ACHN (cell line): ENCODE results near the gene SLC10A7.
A peak's percentile ranks its signal among the peaks of the same experiment; 100 is the strongest.

Experiments
- DNase-seq: peaks from one replicate; pipeline ENCODE4 v3.0.0-alpha.2; 2015
- in situ Hi-C: cut with HindIII; loops from 2 replicates; pipeline ENCODE4 v1.10.0; 2017; ENCODE audit warnings: low sequenced_read_pairs, low pct_ligation_motif_present, low pct_unique_long_range_greater_than_20kb

The SLC10A7 gene

GRCh38 chr4:146252969-146253611, 268.6 kb downstream of the SLC10A7 start:
- in situ Hi-C loops: no loop called here

GRCh38 chr4:146247356-146247755, 274.4 kb downstream of the SLC10A7 start:
- in situ Hi-C loops: no loop called here
- no peak for DNase-seq

More at GRCh38 chr4:146252969-146253611, 268.6 kb downstream of the SLC10A7 start:
- no peak for DNase-seq

DNA sequence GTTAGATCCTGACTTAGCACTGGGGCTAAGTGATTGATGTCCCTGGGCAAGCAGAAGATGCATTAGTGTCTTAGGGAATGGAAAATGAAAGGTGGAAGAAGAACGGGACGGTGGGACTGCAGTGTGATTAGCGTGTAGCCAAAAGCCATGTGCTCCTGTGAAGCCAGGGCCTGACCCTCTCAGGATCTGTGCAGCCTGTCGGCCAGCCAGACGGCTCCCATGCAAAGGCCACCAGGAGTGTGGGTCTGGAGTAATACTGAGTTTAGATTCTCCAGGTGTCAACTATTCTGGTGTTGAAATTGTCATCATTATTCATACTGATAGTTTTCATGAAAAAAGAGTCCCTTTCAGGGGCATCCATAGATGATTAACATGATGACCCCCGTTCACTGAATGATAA, 275.4 kb downstream of the SLC10A7 start:
- no peak for DNase-seq
- in situ Hi-C loops: no loop called here

GRCh38 chr4:146245850-146246249, 275.9 kb downstream of the SLC10A7 start:
- in situ Hi-C loops: no loop called here
- DNase-seq: no peak

DNA sequence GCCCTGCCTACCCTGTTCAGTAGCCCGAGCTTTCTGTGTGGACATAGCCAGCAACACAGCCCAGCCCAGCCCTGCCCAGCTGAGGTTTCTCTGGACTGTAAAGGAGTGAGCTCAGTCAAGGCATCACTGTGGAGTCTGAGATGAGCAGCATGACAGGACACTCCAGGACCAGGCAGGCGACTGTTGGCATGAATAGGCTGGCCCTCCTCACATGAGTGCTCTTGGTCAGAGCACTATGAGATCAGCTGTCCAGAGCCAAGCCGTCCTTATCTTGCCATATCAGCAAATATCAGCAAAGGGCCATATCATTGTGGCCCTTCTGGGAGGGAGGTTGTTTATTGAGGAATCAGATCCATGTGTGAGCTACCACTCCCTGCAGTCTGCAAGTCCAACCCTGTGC, 276.5 kb downstream of the SLC10A7 start:
- no peak for DNase-seq
- in situ Hi-C loops: no loop called here

- DNase-seq: no peak
- in situ Hi-C loops: no loop called here
These were observed 277.2 kb downstream of the SLC10A7 start for GRCh38 chr4:146244496-146244895.

DNA sequence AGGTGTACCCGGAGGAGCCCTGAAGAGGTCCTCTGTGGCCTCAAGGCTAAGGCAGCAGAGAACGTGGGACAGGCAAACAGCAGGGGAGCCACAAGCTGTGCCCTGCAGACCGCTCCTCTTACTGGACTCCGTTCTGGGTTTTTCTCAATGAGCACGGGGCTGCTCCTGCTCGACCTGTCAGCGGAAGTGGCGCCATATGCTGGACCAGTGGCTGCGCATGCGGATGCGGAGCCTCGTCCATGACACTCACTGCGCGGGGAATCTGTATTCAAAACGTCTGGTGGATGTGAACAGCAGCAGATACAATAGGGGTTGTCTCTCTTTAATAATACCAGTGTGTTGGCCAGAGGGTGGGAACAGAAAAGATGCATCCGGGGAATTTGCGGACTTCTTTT, 277.9 kb downstream of the SLC10A7 start:
- DNase-seq: no peak
- in situ Hi-C loops: no loop called here

DNA sequence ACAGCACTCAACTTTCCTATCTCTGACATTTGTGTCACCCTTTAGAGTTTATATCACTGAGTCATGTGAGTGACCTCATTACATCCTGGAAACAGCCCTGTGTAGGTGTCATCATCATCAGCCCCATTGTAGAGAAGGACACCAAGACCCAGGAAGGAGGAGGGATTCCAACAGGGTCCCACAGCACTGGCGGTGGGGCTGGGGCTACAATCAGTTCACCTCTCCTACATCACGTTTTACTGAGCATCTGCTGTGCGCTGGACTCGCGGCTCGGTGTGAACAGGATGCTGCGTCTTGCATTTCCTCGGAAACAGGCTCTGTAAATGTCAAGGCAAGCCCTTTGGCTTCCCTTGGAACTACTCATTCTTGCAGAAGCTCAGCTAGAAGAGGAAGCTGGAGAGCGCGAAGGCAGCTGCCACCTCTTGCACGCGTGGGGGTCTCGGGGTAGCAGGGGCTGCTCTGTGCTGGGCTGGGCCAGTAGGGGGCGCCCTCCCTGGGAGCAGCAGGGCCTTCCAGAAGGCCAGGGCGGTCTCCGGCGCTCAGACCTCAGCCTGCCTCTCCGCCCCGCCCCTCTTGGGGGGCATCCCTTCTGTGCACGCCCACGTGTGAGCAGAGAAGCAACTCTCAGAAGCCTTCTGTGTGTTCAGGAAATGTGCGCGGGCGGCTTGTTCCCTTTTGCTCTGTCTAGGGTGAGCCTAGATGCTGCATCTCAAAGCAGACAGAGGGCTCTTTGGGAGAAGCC, 278.4 kb downstream of the SLC10A7 start:
- no peak for DNase-seq
- in situ Hi-C loops: no loop called here

DNA sequence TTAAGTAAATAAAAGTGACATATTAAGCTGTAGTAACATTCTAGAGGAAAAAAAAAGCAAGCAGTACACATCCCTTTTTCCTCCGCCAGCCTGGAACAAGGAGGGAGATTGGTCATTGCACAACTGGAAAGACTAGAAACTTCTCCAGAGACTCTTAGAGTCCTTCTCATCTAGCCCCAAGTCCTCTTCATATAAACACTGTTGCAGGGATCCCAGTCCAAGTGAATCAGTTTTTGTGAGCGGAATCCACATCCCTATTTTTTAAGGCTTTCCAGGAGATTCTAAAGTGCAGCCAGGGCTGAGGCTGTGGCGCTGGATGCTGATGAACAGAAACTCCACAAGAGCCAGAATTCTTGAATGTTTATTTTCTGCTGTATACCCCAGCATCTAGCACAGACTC, 283.6 kb downstream of the SLC10A7 start:
- in situ Hi-C loops: no loop called here
- no peak for DNase-seq

DNA sequence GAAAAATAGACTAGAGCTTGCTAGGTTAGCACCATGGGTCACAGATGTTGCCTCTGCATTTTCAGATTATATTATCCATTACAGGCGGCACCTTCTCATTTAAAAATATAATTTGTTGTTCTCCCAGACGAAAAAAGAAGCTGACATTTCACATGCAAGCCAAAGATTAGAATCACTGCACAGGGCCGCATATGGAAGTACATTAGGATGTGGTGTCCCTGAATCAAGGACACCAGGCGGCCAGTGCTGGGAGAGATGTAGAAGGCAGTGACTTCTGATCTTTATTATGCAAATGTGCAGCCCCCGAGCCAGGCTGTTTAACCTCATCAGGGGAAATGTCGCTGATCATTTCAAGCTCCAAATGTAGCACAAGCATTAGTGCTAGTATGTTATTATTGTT, 284.6 kb downstream of the SLC10A7 start:
- no peak for DNase-seq
- in situ Hi-C loops: no loop called here

DNA sequence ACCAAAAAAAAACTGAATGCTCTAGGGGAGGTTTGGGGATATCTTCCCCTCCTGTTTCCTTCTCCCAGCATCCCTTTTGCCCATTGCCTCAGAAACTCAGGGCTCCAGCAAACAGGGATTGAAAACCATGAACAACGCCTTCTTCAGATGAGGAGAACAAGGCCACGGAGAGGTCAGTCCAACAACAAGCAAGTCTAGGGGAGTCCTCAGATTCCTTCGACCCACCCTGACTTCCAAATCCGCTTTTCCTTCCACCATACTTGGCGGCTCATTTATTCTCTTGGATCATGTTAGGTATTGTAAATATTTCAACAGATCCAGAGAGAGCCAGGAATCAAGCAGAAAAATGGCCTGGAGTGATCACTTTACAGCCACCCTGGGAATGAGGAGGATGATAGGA, 285.5 kb downstream of the SLC10A7 start:
- no peak for DNase-seq
- in situ Hi-C loops: no loop called here

DNA sequence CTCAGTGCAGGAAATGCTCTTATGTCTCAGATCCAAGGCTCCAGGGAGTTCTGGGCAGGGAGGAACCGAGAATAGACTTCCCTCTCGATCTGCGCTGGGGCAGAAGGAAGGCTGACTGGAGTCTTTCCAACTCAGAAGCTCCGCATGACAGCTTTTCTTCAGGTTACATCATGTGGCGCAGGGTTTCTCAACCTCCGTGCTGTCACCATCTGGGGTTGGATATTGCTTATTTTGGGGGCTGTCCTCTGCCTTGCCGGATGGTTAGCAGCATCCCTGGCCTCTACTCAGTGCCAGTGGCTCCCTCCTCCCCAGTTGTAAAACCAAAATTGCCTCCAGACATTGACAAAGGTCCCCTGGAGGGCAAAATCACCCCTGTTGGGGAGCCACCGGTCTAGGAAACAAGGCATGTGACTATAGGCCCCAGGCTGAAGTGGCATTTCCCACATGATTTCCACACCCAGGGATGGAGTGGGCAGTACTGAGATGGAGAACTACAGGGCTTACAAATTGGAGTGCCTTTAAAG, 286.0 kb downstream of the SLC10A7 start:
- no peak for DNase-seq
- in situ Hi-C loops: no loop called here

- DNase-seq: no peak
- in situ Hi-C loops: no loop called here
These were observed 289.5 kb downstream of the SLC10A7 start for GRCh38 chr4:146232131-146232722.

GRCh38 chr4:146229406-146229805, 292.3 kb downstream of the SLC10A7 start:
- in situ Hi-C loops: no loop called here
- no peak for DNase-seq

DNA sequence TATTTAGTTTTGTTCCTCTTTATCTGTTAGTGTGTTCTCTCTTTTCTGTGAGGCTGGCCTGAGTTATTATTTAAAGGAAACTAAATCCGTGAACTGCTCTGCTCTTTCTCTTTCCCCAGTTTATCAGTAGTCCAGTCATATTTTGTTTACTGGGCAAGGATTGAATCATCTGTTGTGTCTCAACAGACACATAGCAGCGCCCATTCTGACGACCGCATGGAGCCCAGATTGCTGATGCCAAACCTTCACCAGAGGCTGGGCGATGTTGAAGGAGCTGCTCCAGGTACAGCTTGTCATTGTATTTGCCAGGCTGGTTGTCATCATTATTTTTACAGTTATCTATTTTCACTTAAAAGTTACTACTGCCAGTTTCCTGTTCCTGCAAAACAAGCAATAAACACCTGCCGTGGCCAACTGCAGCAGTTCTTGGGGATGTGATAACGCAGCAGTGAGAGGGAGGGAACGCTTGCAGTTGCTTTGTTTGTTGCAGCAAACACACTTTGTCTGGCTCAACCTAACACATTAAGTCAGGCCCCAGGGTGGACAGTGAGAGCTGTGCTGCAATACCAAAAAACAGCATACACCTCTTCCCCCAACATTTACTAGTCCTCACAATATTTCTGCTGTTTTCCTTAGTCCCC, 297.3 kb downstream of the SLC10A7 start:
- in situ Hi-C loops: no loop called here
- no peak for DNase-seq

DNA sequence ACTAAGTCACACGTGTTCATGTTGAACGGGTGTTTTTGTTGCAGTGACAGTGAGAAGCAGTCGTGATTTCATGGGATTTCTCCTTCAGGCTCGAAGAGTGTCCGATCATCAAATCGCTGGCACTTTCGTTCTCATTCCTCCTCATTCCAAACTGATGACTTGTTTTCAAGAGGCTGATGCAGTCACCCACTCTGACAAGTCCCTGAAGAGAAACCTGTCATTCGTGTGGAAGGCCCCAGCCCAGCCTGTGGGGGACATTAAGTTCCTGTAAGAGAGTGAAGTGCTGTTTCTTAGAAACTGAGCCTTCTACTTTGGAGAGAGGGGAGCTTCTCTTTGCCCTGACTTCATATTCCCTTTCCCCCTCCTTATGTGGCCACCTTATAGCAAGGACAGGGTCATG, 299.4 kb downstream of the SLC10A7 start:
- in situ Hi-C loops: no loop called here

GRCh38 chr4:146214238-146214637, 307.5 kb downstream of the SLC10A7 start, which contains the start of gene REELD1:
TSS of gene REELD1 (plus strand) at chr4:146214538. CDS start at chr4:146216953, 2,415 bp downstream.
- in situ Hi-C loops: no loop called here
- DNase-seq: no peak

More for the DNA sequence above, 299.4 kb downstream of the SLC10A7 start:
- DNase-seq: peak; percentile 79

DNA sequence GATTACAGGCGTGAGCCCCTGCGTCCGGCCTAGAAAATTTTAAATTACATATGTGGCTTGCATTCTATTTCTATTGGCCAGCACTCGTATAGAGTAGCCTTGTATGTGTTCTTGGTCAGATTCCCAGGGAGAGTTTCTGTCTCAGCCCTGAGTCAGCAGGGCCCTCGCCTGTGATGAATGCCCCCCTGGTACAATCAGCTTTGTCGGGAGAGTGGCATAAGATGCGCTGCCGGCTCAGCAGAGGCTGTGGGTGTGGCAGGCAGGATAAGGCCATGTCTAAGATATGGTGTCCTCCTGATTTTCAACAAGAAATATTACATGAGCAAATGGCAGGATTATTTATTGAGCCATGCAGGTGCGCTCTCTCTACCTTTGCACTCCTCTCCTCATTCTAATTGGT, 309.0 kb downstream of the SLC10A7 start:
- no peak for DNase-seq
- in situ Hi-C loops: no loop called here

DNA sequence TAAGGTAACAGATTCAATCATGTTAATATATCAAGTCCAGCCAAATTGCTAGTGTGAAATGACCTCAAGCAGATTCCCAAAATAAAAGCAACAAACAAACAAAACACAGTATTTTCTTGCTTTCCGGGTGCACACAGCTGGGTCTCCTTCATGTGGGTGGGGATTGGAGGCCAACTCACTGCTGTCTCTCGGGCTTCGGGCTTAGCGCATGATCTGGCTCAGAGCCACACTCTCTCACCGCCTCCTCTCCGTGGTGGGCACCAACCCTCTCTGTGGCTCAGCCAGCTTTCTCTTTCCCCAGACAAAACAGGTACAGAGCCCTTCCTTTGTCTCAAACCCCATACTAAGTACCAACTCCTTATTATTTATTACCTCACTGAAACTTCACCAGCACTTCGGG, 310.3 kb downstream of the SLC10A7 start:
- in situ Hi-C loops: no loop called here
- no peak for DNase-seq
